Right lobe of liver (tissue), 6 donors: Measurements from ENCODE around the gene ZNF79. TPM values are rescaled to one million over a fixed set of nuclear protein-coding genes. Genes with fewer than 3 reads are reported as not detected.

Experiments used
- ATAC-seq, 4 donors: fragments of 200-7000 bp; cut with Tn5 transposase; one replicate each; pipeline ENCODE4 v1.9.1; 2020; ENCODE audit warnings: mild to moderate bottlenecking in 4 of 4, moderate library complexity in 4 of 4
- DNase-seq, 3 donors: peaks; one replicate each; pipeline ENCODE4 v3.0.0-alpha.2; 2020
- H3K27ac ChIP-seq, 3 donors: fragments of 200-600 bp; one replicate each; pipeline ENCODE4 v1.8.0; 2022
- H3K27me3 ChIP-seq, 2 donors: fragments of 200-600 bp; one replicate each; pipeline ENCODE4 v1.8.0; 2022
- H3K36me3 ChIP-seq, 4 donors: fragments of 200-600 bp; sonication (generic) in 1 of 4; one replicate each; pipeline versions ENCODE4 v1.5.1 to v1.8.0; 2017 to 2022; ENCODE audit warnings: control low read depth in 1 of 4
- H3K4me1 ChIP-seq, 4 donors: fragments of 200-600 bp; sonication (generic) in 1 of 4; one replicate each; pipeline versions ENCODE4 v1.5.1 to v1.8.0; 2017 to 2022; ENCODE audit warnings: control low read depth in 1 of 4
- H3K4me3 ChIP-seq, 3 donors: fragments of 200-600 bp; one replicate each; pipeline ENCODE4 v1.8.0; 2022
- H3K9me3 ChIP-seq, 4 donors: fragments of 200-600 bp; sonication (generic) in 1 of 4; one replicate each; pipeline versions ENCODE4 v1.5.1 to v1.8.0; 2017 to 2022; ENCODE audit warnings: control low read depth in 1 of 4
- CTCF ChIP-seq, 4 donors: fragments of 200-600 bp in 3 of 4; fragments of 450-650 bp in 1 of 4; IDR thresholded peaks; one replicate each; pipeline versions ENCODE4 v1.5.1 to v1.8.0; 2016 to 2022; ENCODE audit warnings: antibody characterized with exemption in 4 of 4, mild to moderate bottlenecking in 2 of 4
- POLR2A ChIP-seq: fragments of 450-650 bp; IDR thresholded peaks from one replicate; pipeline ENCODE4 v1.6.1; 2017; ENCODE audit warnings: antibody characterized with exemption, mild to moderate bottlenecking
- WGBS: methylation state at CpG from one replicate; pipeline ENCODE4 v1.1.6; 2018; ENCODE audit warnings: low coverage, low lambda C conversion rate; ENCODE audit not compliant: insufficient coverage; ENCODE audit errors: missing lambda C conversion rate; 5-methylcytosine and 5-hydroxymethylcytosine counted together
- intact Hi-C, 2 donors: fragments of 100-400 bp; cut with DNase I; formaldehyde crosslinking; loops; one replicate each; pipeline versions ENCODE4 v1.11.2 to v1.14.1; 2022
- total RNA-seq, 6 experiments: library from RNA; depleted of rRNA in 2 of 6; stranded (reverse); fragments of >200 nt in 2 of 6; fragmentation: NEBNext Ultra II Directional in 3 of 6; extraction: Animal tissue kit (Norgen Biotek cat#: 25700) in 3 of 6; gene quantifications; one replicate each; pipeline versions ENCODE4 v1.1.0 to v1.2.4, GENCODE V29; 2016 to 2023
- donor health status: DM: no; HTN: yes; CAD: no.
- donor health status: DM: no; HTN: no; CAD: no.
- donor health status: DM: no; HTN: no; CAD: no.
- donor health status: DM: no; HTN: yes; CAD: no.
- donor health status: DM: no; HTN: yes; CAD: no.

Gene ZNF79
- total RNA-seq, 6 experiments from 2014 or later: 2.5 to 4.6 (median 3.5) TPM

DNA sequence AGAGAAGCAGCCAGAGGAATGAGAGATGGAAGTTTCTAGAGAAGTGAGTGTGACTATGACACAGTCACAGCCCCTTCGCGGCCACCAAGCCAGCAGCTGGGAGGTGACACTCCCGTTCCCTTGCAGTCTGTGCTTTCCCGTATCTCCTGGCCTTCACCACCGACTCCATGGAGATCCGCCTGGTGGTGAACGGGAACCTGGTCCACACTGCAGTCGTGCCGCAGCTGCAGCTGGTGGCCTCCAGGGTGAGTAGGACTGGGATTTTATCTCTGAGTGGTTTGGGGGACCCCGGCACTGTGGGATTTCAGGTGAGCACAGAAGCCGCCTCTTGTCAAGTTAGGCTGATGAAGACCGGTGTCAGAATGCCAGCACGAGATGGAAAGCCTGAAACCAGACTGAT, 39.3 kb upstream of the ZNF79 start:
- WGBS: 61% methylated on average over 2 of the region's 13 CpGs
- Histone ChIP-seq H3K4me3 (no peak overlapping the region), H3K4me1 (peaks cover 0 to 5% (median 0%) of the 10 kb centered on the region in 4 donors), H3K27ac (no peak overlapping the region), H3K36me3 (no peaks in the 10 kb centered on the region), H3K27me3 (no peaks in the 10 kb centered on the region), H3K9me3 (peaks cover 0 to 2% (median 0%) of the 10 kb centered on the region in 4 donors)
- TF ChIP-seq POLR2A (no peak), CTCF (IDR thresholded peaks at IDR 0.05) (no peak)
- ATAC-seq: no peak
- DNase-seq: peak in 1 of 3 donors; percentile 5
- intact Hi-C loops: no loop called here

GRCh38 chr9:127386249-127386648, 37.9 kb upstream of the ZNF79 start:
- DNase-seq (no peak), ATAC-seq (no peak)
- TF ChIP-seq CTCF (IDR thresholded peaks at IDR 0.05): no peak
- TF ChIP-seq POLR2A: no peak
- 72% methylated on average over 4 of the region's 4 CpGs for WGBS
- H3K27ac ChIP-seq: no peak overlapping the region
- no peaks in the 10 kb centered on the region for H3K27me3 ChIP-seq
- H3K4me3 ChIP-seq: no peak overlapping the region
- intact Hi-C loops: no loop called here
- peaks cover 0 to 6% (median 0%) of the 10 kb centered on the region in 4 donors for H3K4me1 ChIP-seq
- peaks cover 0 to under 1% (median 0%) of the 10 kb centered on the region in 4 donors for H3K9me3 ChIP-seq
- H3K36me3 ChIP-seq: no peaks in the 10 kb centered on the region

DNA sequence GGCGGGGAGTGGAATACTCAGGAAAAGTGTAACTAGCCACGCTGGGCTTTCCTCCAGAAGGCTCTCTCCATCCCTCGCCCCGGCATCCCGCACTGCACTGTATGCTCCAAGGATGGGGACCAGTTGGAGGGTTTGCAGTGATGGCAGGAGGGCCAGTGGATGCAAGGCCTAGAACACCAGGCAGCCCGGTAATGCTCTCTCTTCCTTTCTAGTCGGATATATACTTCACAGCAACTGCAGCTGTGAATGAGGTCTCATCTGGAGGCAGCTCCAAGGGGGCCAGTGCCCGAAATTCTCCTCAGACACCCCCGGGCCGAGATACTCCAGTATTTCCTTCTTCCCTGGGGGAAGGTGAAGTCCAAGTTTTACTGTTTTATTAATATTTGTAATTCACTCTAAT, 37.2 kb upstream of the ZNF79 start:
- WGBS: 90% methylated on average over 8 of the region's 10 CpGs
- peak in 1 of 3 donors; percentile 7 for DNase-seq
- Histone ChIP-seq H3K27ac (no peak overlapping the region), H3K27me3 (no peaks in the 10 kb centered on the region), H3K4me1 (peaks cover 0 to 6% (median 0%) of the 10 kb centered on the region in 4 donors), H3K36me3 (no peaks in the 10 kb centered on the region), H3K4me3 (no peak overlapping the region), H3K9me3 (no peaks in the 10 kb centered on the region)
- intact Hi-C loops: no loop called here
- ATAC-seq: no peak
- TF ChIP-seq POLR2A (no peak), CTCF (IDR thresholded peaks at IDR 0.05) (no peak)

GRCh38 chr9:127388037-127388855, 35.9 kb upstream of the ZNF79 start:
- Histone ChIP-seq H3K4me3 (no peak overlapping the region), H3K27ac (no peak overlapping the region), H3K9me3 (no peaks in the 10 kb centered on the region), H3K27me3 (no peaks in the 10 kb centered on the region), H3K4me1 (peaks cover 0 to 6% (median 0%) of the 10 kb centered on the region in 4 donors), H3K36me3 (no peaks in the 10 kb centered on the region)
- 69% methylated on average over 10 of the region's 10 CpGs for WGBS
- no peak for DNase-seq
- intact Hi-C loops: no loop called here
- TF ChIP-seq CTCF (IDR thresholded peaks at IDR 0.05) (no peak), POLR2A (no peak)
- peak in 1 of 4 donors; percentile 33 for ATAC-seq
